ENCODE data around the gene CCDC157.

Gene CCDC157

GRCh38 chr22:30356449-30357235 is at the start of gene CCDC157, which contains the start of gene SF3A1:
Gene CCDC157, plus strand, starts transcription at chr22:30357007. Its CDS starts 8,994 bp downstream, at chr22:30366001.
Gene SF3A1, minus strand, starts transcription at chr22:30356894. Its CDS starts 102 bp downstream, at chr22:30356792.
- peak; percentile 93 for DNase-seq

- no peak for DNase-seq
Measured at GRCh38 chr22:30307041-30307574, 49.7 kb upstream of the CCDC157 start.

- DNase-seq, result no peak
Measured at GRCh38 chr22:30308093-30308492, 48.7 kb upstream of the CCDC157 start.

GRCh38 chr22:30308518-30309230 is 48.1 kb upstream of the CCDC157 start:
- DNase-seq, result no peak

GRCh38 chr22:30309951-30310741 is 46.7 kb upstream of the CCDC157 start:
- DNase-seq, result no peak

GRCh38 chr22:30310881-30311771 is 45.7 kb upstream of the CCDC157 start:
- no peak for DNase-seq

- no peak for DNase-seq
Measured at GRCh38 chr22:30312053-30312452, 44.8 kb upstream of the CCDC157 start.

- DNase-seq, result no peak
Measured at GRCh38 chr22:30313527-30314363, 43.1 kb upstream of the CCDC157 start.

GRCh38 chr22:30314915-30315314 is 41.9 kb upstream of the CCDC157 start:
- peak; percentile 71 for DNase-seq

- DNase-seq, result no peak
Measured at GRCh38 chr22:30315962-30316576, 40.7 kb upstream of the CCDC157 start.

GRCh38 chr22:30317778-30318177 is 39.0 kb upstream of the CCDC157 start:
- DNase-seq, result no peak

GRCh38 chr22:30318799-30319419 is 37.9 kb upstream of the CCDC157 start:
- no peak for DNase-seq

- DNase-seq, result no peak
Measured at GRCh38 chr22:30320021-30320556, 36.7 kb upstream of the CCDC157 start.

GRCh38 chr22:30321461-30321860 is 35.3 kb upstream of the CCDC157 start:
- DNase-seq, result no peak

GRCh38 chr22:30323246-30323645 is 33.6 kb upstream of the CCDC157 start:
- no peak for DNase-seq

GRCh38 chr22:30324014-30324730 is 32.6 kb upstream of the CCDC157 start:
- DNase-seq, result peak; percentile 57

- DNase-seq, result no peak
Measured at GRCh38 chr22:30325065-30325720, 31.6 kb upstream of the CCDC157 start.

GRCh38 chr22:30325724-30326254 is 31.0 kb upstream of the CCDC157 start:
- no peak for DNase-seq

Measured in activated CD4-positive, alpha-beta T cell treated with anti-CD3 and anti-CD28 coated beads, Interleukin-2, amount 50 U/mL, for 16 hours (primary cell).